Sigmoid colon (tissue), 7 donors: ENCODE data around the gene MYO7A. TPM values are rescaled to one million over a fixed set of nuclear protein-coding genes. Genes with fewer than 3 reads are reported as not detected.

ENCODE experiments used
- DNase-seq: peaks from one replicate; pipeline ENCODE4 v3.0.0-alpha.2; 2019
- H3K27ac ChIP-seq, 4 donors: fragments of 200-600 bp; sonication (generic); one replicate each; pipeline ENCODE4 v1.5.1; 2016 to 2019; ENCODE audit warnings: mild to moderate bottlenecking in 1 of 4
- H3K27me3 ChIP-seq, 3 donors: fragments of 200-600 bp; sonication (generic); one replicate each; pipeline ENCODE4 v1.5.1; 2019; ENCODE audit warnings: mild to moderate bottlenecking in 1 of 3
- H3K36me3 ChIP-seq, 4 donors: fragments of 200-600 bp; sonication (generic); one replicate each; pipeline ENCODE4 v1.5.1; 2016 to 2019
- H3K4me1 ChIP-seq, 4 donors: fragments of 200-600 bp; sonication (generic); one replicate each; pipeline ENCODE4 v1.5.1; 2017 to 2019
- H3K4me3 ChIP-seq, 4 donors: fragments of 200-600 bp; sonication (generic); one replicate each; pipeline ENCODE4 v1.5.1; 2017 to 2019; ENCODE audit warnings: mild to moderate bottlenecking in 2 of 4, moderate library complexity in 1 of 4
- H3K9me3 ChIP-seq, 4 donors: fragments of 200-600 bp in 3 of 4; sonication (generic) in 3 of 4; one replicate each; pipeline versions ENCODE4 v1.5.1 to v1.6.1; 2013 to 2019
- CTCF ChIP-seq, 4 experiments: fragments of 450-650 bp in 3 of 4; fragments of 200-600 bp in 1 of 4; IDR thresholded peaks; one replicate each; pipeline ENCODE4 v1.5.1; 2016 to 2019; ENCODE audit warnings: antibody characterized with exemption in 4 of 4, mild to moderate bottlenecking in 3 of 4, moderate library complexity in 2 of 4
- EP300 ChIP-seq, 4 donors: sonication (generic); formaldehyde crosslinking; IDR thresholded peaks; one replicate each; pipeline ENCODE4 v1.6.1; 2017; ENCODE audit warnings: antibody characterized with exemption in 4 of 4
- POLR2A ChIP-seq, 2 donors: fragments of 450-650 bp; IDR thresholded peaks; one replicate each; pipeline ENCODE4 v1.6.1; 2016; ENCODE audit warnings: antibody characterized with exemption in 2 of 2, mild to moderate bottlenecking in 2 of 2, moderate library complexity in 2 of 2
- POLR2AphosphoS5 ChIP-seq, 4 donors: sonication (generic); formaldehyde crosslinking; IDR thresholded peaks; one replicate each; pipeline ENCODE4 v1.6.1; 2017; ENCODE audit warnings: antibody characterized with exemption in 4 of 4
- WGBS, 2 donors: extraction: QIAGEN DNeasy Blood & Tissue Kit; methylation state at CpG; one replicate each; pipeline ENCODE4 v1.1.7; 2013; 5-methylcytosine and 5-hydroxymethylcytosine counted together
- intact Hi-C: fragments of 100-400 bp; cut with DNase I; formaldehyde crosslinking; loops from one replicate; pipeline ENCODE4 v1.15.1; 2023
- polyA plus RNA-seq, 3 donors: library from polyadenylated mRNA; stranded (reverse); fragments of 200-250 nt; gene quantifications; one replicate each; pipeline ENCODE4 v1.2.3, GENCODE V29; 2013
- total RNA-seq, 4 donors: library from RNA; depleted of rRNA; stranded (reverse); fragments of >200 nt; gene quantifications; one replicate each; pipeline ENCODE4 v1.1.0, GENCODE V29; 2016
- donor health status: healthy with polysubstance abuse.
- donor health status: Bipolar disorder and iron deficiency.
- donor health status: healthy.

The MYO7A gene
- total and polyA plus RNA-seq, 7 donors: 1.8 to 12.8 (median 7.7) TPM

- Histone ChIP-seq H3K9me3 (no peaks in the 10 kb centered on the region), H3K4me1 (peaks cover 0 to 6% (median 4%) of the 10 kb centered on the region in 4 donors), H3K27ac (no peak within 1 kb of the TSS), H3K36me3 (peaks cover 0 to 5% (median 0%) of the 10 kb centered on the region in 4 donors), H3K27me3 (no peaks in the 10 kb centered on the region), H3K4me3 (no peak within 1 kb of the TSS)
- DNase-seq: no peak
- WGBS, 2 donors: 88 to 93% methylated on average over 37 of the region's 37 CpGs
- TF ChIP-seq CTCF (IDR thresholded peaks at IDR 0.05) (no peak), EP300 (IDR thresholded peaks at IDR 0.05) (no peak), POLR2AphosphoS5 (IDR thresholded peaks at IDR 0.05) (no peak), POLR2A (IDR thresholded peaks at IDR 0.05) (no peak)
- intact Hi-C loops: no loop called here
Observed at GRCh38 chr11:77102246-77103210, 25.5 kb upstream of the MYO7A start, which contains the start of gene OMP. Gene OMP (plus strand): TSS chr11:77102840. CDS start chr11:77102840, 0 bp downstream.

- 82 to 91% methylated on average over 2 of the region's 2 CpGs for WGBS, 2 donors
- intact Hi-C loops: no loop called here
- Histone ChIP-seq H3K4me3 (no peak overlapping the region), H3K27ac (no peak overlapping the region), H3K4me1 (peaks cover 0 to 14% (median 12%) of the 10 kb centered on the region in 4 donors), H3K27me3 (no peaks in the 10 kb centered on the region), H3K9me3 (no peaks in the 10 kb centered on the region), H3K36me3 (peaks cover 0 to 5% (median 0%) of the 10 kb centered on the region in 4 donors)
- TF ChIP-seq EP300 (IDR thresholded peaks at IDR 0.05): no peak
- no peak for TF ChIP-seq CTCF (IDR thresholded peaks at IDR 0.05)
- TF ChIP-seq POLR2A (IDR thresholded peaks at IDR 0.05): no peak
- no peak for TF ChIP-seq POLR2AphosphoS5 (IDR thresholded peaks at IDR 0.05)
- no peak for DNase-seq
Observed at GRCh38 chr11:77103319-77103718, 24.7 kb upstream of the MYO7A start.

GRCh38 chr11:77104727-77105126 is 23.3 kb upstream of the MYO7A start:
- no peak overlapping the region for H3K4me3 ChIP-seq
- no peak for DNase-seq
- intact Hi-C loops: no loop called here
- H3K27me3 ChIP-seq: no peaks in the 10 kb centered on the region
- H3K9me3 ChIP-seq: no peaks in the 10 kb centered on the region
- H3K4me1 ChIP-seq: peaks cover 0 to 17% (median 16%) of the 10 kb centered on the region in 4 donors
- H3K36me3 ChIP-seq: peaks cover 0 to 5% (median 0%) of the 10 kb centered on the region in 4 donors
- no peak overlapping the region for H3K27ac ChIP-seq
- 84 to 86% methylated on average over 8 of the region's 8 CpGs for WGBS, 2 donors
- no peak for TF ChIP-seq EP300 (IDR thresholded peaks at IDR 0.05)
- no peak for TF ChIP-seq POLR2AphosphoS5 (IDR thresholded peaks at IDR 0.05)
- no peak for TF ChIP-seq POLR2A (IDR thresholded peaks at IDR 0.05)
- TF ChIP-seq CTCF (IDR thresholded peaks at IDR 0.05): no peak

- DNase-seq: no peak
- peaks cover 0 to 5% (median 0%) of the 10 kb centered on the region in 4 donors for H3K36me3 ChIP-seq
- H3K4me1 ChIP-seq: peaks cover 0 to 18% (median 16%) of the 10 kb centered on the region in 4 donors
- no peaks in the 10 kb centered on the region for H3K9me3 ChIP-seq
- no peak overlapping the region for H3K4me3 ChIP-seq
- no peak overlapping the region for H3K27ac ChIP-seq
- intact Hi-C loops: no loop called here
- no peak for TF ChIP-seq CTCF (IDR thresholded peaks at IDR 0.05)
- TF ChIP-seq POLR2A (IDR thresholded peaks at IDR 0.05): no peak
- TF ChIP-seq POLR2AphosphoS5 (IDR thresholded peaks at IDR 0.05): no peak
- TF ChIP-seq EP300 (IDR thresholded peaks at IDR 0.05): no peak
- WGBS, 2 donors: 56 to 78% methylated on average over 7 of the region's 7 CpGs
- no peaks in the 10 kb centered on the region for H3K27me3 ChIP-seq
Observed at GRCh38 chr11:77106321-77106720, 21.7 kb upstream of the MYO7A start.
